Immature natural killer cell (primary cell): ENCODE measurements around the gene UNC13D. TPM values are rescaled to one million over a fixed set of nuclear protein-coding genes. Genes with fewer than 3 reads are reported as not detected.

Experiments
- DNase-seq, 3 donors: peaks; one replicate each; pipeline ENCODE4 v3.0.0; 2022; ENCODE audit warnings: mixed read lengths in 1 of 3
- H3K27ac Mint-ChIP-seq, 6 donors: one replicate each; pipeline ENCODE4 v1.8.0; 2020; ENCODE audit warnings: mixed read lengths in 6 of 6, mild to moderate bottlenecking in 5 of 6, inconsistent platforms in 4 of 6, moderate library complexity in 3 of 6
- H3K27me3 Mint-ChIP-seq, 3 donors: one replicate each; pipeline ENCODE4 v1.8.0; 2020 to 2021; ENCODE audit warnings: low read depth in 3 of 3, mild to moderate bottlenecking in 3 of 3, mixed read lengths in 3 of 3, moderate library complexity in 3 of 3, inconsistent platforms in 1 of 3
- H3K36me3 Mint-ChIP-seq, 3 donors: one replicate each; pipeline ENCODE4 v1.8.0; 2020; ENCODE audit warnings: mixed read lengths in 3 of 3, inconsistent platforms in 2 of 3, mild to moderate bottlenecking in 2 of 3
- H3K4me1 Mint-ChIP-seq, 2 donors: one replicate each; pipeline ENCODE4 v1.8.0; 2020; ENCODE audit warnings: inconsistent platforms in 2 of 2, mild to moderate bottlenecking in 2 of 2, mixed read lengths in 2 of 2, moderate library complexity in 1 of 2
- H3K4me3 Mint-ChIP-seq, 5 donors: one replicate each; pipeline ENCODE4 v1.8.0; 2020; ENCODE audit warnings: mild to moderate bottlenecking in 5 of 5, mixed read lengths in 5 of 5, inconsistent platforms in 3 of 5, moderate library complexity in 3 of 5
- H3K9me3 Mint-ChIP-seq, 6 donors: one replicate each; pipeline ENCODE4 v1.8.0; 2020; ENCODE audit warnings: mild to moderate bottlenecking in 6 of 6, mixed read lengths in 6 of 6, inconsistent platforms in 4 of 6, moderate library complexity in 3 of 6
- polyA plus RNA-seq, 3 donors: library from polyadenylated mRNA; unstranded; fragments of 300-500 nt; fragmentation: Illumina TruSeq; gene quantifications; one replicate each; pipeline ENCODE4 v1.2.3, GENCODE V29; 2021

UNC13D gene
- polyA plus RNA-seq, 3 donors from 2014 or later: 53.1 to 124 (median 57.5) TPM

DNA sequence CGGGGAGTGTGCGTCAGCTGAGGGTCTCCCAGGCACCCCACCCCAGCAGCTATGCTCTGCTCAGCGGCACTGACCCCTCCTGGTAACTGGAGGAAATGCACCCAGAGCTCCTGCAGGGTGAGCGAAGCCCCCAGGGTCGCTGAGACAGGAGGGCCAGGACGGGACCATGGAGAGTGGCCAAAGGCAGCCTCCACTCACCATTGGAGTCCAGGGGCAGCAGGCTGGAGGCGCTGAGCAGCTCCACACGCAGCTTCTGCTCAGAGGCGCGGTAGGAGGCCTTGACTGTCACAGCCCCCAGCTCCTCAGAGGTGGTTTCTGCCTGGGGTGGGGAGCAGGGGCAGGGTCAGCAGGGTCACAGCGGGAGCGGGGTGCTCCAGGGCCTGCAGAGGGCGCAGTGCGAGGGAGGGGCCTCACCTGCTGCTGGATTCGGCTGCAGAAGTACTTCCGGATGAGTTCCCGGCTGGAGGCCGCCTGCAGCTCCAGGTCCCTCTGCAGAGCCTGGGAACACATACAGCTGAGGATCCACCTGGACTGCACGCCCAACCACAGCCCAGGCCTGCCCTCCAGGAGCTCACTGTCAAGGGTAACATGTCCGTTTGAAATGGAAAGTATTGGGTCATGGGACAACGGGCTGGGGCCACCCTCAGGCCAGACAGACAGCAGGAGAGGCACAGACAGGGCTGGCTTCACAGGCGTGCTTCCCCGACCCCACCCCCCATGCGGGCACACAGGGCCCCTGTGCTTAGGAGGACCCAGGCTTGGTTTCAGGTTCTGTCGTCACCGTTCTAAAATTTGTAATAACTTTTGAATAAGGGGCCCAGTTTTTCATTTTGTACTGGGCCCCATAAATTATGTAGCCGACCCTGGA lies 13.8 kb downstream of the UNC13D start:
- H3K36me3 Mint-ChIP-seq: peaks cover 0 to 12% (median 9%) of the 10 kb centered on the region in 3 donors
- no peak overlapping the region for H3K4me3 Mint-ChIP-seq
- H3K27ac Mint-ChIP-seq: peak overlapping the region; percentile 73 to 99 (median 80)
- H3K9me3 Mint-ChIP-seq: no peaks in the 10 kb centered on the region
- H3K27me3 Mint-ChIP-seq: peaks cover 2 to 25% (median 7%) of the 10 kb centered on the region in 3 donors
- peaks cover 46 to 52% of the 10 kb centered on the region in 2 donors for H3K4me1 Mint-ChIP-seq
- DNase-seq: peak in 2 of 3 donors; percentile 26 to 28

DNA sequence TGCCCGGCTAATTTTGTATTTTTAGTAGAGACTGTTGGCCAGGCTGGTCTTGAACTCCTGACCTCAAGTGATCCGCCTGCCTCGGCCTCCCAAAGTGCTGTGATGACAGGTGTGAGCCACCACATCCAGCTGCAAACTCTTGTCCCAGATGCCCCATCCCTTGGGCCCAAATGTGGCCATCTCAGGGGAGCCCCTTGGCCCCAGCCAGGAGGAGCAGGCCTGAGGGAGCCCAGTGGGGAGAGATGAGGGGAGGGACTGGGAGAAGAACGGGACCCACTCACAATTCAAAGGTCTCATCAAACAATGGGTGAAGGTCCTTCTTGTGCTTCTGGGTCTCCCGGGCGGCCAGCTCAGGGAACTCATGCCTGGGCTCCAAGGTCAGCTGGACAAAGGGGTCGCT lies 14.5 kb downstream of the UNC13D start:
- DNase-seq: no peak
- Mint-ChIP-seq H3K27ac (peak overlapping the region; percentile 39 to 99 (median 76)), H3K36me3 (peaks cover 0 to 11% (median 7%) of the 10 kb centered on the region in 3 donors), H3K27me3 (peaks cover 2 to 27% (median 7%) of the 10 kb centered on the region in 3 donors), H3K9me3 (no peaks in the 10 kb centered on the region), H3K4me1 (peaks cover 44 to 49% of the 10 kb centered on the region in 2 donors), H3K4me3 (no peak overlapping the region)

DNA sequence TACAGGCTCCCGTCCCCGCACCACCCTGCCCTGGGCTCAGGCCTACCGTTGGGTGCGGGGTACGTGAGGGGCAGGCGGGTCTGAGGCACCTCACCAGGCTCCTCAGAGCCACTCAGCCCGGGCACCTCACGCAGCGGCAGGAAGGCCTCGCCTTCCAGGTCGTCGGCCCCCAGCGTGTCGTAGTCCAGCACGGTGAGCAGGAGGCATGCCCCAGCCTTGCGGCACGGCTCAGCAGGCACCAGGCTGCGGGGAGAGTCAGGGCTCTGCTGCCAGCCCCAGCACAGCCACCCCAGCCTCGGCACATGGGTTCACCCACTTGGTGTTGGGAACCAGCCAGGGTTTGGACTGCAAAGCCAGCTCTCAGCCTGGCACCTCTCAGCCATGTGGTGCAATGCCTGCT lies 15.5 kb downstream of the UNC13D start:
- no peak for DNase-seq
- Mint-ChIP-seq H3K9me3 (no peaks in the 10 kb centered on the region), H3K27ac (peak overlapping the region in 3 of 6 donors; percentile 64 to 99 (median 74)), H3K27me3 (peaks cover 2 to 27% (median 7%) of the 10 kb centered on the region in 3 donors), H3K4me3 (no peak overlapping the region), H3K4me1 (peaks cover 35 to 43% of the 10 kb centered on the region in 2 donors), H3K36me3 (peaks cover 0 to 8% (median 4%) of the 10 kb centered on the region in 3 donors)

DNA sequence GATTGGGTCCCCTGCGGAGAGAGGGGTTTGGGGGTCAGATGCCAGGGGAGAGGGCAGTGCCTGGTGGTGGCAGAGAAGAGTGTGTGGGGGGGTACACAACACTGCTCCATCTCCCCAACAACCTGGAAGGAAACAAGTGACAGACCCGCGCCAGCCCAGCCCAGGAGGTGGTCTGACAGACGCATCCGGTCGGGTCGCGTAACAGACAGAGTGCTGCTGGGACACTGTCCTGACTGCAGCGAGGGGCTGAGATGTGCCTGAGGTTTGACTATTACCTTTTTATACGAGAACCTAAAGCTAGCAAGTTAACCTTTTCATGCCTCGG lies 16.2 kb downstream of the UNC13D start:
- Mint-ChIP-seq H3K27me3 (peaks cover 0 to 26% (median 4%) of the 10 kb centered on the region in 3 donors), H3K36me3 (peaks cover 0 to 8% (median 4%) of the 10 kb centered on the region in 3 donors), H3K4me3 (peak overlapping the region; percentile 27 to 77 (median 64)), H3K27ac (peak overlapping the region; percentile 88 to 97 (median 94)), H3K4me1 (peaks cover 28 to 36% of the 10 kb centered on the region in 2 donors), H3K9me3 (no peaks in the 10 kb centered on the region)
- DNase-seq: no peak

DNA sequence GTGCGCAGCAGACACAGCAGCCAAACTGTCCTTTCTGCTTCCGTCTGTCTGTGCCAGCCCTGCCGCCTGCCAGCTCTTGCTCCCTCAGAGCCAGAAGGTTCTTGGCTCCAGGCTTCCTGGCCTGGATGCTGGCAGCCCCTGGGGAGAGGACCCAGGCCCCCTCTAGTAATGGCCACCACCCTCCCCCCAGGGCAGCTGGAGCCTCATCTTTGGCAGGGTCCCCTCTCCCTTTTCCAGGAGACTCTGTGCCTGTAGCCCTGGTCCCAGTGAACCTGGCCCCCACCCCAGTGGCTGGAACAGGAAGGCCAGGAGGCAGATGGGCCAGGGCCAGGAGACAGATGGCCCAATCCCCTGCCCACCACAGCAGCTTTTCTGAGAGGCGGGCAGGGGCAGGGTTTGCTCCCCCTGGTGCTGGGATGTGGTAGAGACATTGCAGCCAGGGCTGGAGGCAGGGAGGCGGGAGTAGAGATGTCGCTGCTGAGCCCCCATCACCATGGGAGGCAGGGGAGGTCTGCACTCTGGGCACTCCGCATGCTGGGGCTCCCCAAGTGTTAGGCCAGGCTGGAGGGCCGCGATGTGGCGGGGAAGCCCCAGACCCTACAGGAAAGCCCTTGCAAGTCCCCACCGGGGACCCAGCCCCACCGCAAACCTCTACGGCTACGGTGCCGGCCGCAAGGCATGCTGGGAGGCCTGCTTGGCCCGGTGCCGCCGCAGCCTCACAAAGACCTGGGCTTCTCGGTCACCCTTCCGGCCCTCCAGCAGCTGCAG lies 16.7 kb downstream of the UNC13D start:
- peaks cover 0 to 8% (median 4%) of the 10 kb centered on the region in 3 donors for H3K36me3 Mint-ChIP-seq
- peaks cover 22 to 32% of the 10 kb centered on the region in 2 donors for H3K4me1 Mint-ChIP-seq
- H3K27ac Mint-ChIP-seq: peak overlapping the region; percentile 88 to 97 (median 94)
- peaks cover 0 to 26% (median 4%) of the 10 kb centered on the region in 3 donors for H3K27me3 Mint-ChIP-seq
- H3K4me3 Mint-ChIP-seq: peak overlapping the region; percentile 45 to 77 (median 64)
- no peaks in the 10 kb centered on the region for H3K9me3 Mint-ChIP-seq
- DNase-seq: peak; percentile 81 to 84 (median 83)

DNA sequence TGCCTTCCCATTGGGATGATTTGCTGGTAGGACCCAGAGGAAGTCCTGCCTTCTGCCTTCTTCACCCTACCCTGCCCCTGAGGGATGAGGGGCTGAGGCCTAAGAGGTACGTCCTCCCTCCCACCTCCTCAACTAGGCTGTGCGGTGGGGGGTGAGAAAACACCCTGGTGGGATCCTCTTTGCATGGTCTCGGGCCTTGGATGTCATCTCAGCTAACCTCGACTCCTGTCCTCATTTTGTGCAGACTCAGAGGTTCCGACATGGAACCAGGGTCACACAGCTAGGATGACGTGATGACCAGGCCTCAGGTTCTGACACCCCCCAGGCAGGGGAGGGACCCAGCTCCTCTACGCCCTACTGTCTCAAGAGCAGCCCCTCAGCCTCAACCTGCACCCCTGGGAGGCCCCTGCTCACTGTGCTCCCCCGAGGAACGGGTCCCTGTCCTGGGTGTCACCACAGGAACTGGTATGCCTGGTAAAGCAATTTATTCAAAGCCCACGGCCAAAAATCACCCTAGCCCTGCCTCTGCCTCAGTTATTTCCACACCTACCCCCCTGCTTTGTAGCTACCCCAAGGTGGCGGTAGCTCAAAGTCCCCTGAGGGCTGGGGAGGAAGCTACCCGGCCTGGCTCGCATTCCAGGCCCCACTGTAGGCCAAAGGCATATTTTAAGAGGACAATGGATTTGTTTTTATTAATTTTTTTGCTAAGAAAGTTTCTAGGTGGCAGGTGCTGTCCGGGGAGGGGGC lies 17.5 kb downstream of the UNC13D start:
- no peaks in the 10 kb centered on the region for H3K9me3 Mint-ChIP-seq
- peaks cover 0 to 19% (median 0%) of the 10 kb centered on the region in 3 donors for H3K27me3 Mint-ChIP-seq
- peaks cover 0 to 3% (median 0%) of the 10 kb centered on the region in 3 donors for H3K36me3 Mint-ChIP-seq
- peak overlapping the region; percentile 62 to 95 (median 92) for H3K27ac Mint-ChIP-seq
- DNase-seq: peak in 1 of 3 donors; percentile 26
- H3K4me3 Mint-ChIP-seq: peak overlapping the region in 3 of 5 donors; percentile 12 to 49 (median 33)
- peaks cover 15 to 24% of the 10 kb centered on the region in 2 donors for H3K4me1 Mint-ChIP-seq

DNA sequence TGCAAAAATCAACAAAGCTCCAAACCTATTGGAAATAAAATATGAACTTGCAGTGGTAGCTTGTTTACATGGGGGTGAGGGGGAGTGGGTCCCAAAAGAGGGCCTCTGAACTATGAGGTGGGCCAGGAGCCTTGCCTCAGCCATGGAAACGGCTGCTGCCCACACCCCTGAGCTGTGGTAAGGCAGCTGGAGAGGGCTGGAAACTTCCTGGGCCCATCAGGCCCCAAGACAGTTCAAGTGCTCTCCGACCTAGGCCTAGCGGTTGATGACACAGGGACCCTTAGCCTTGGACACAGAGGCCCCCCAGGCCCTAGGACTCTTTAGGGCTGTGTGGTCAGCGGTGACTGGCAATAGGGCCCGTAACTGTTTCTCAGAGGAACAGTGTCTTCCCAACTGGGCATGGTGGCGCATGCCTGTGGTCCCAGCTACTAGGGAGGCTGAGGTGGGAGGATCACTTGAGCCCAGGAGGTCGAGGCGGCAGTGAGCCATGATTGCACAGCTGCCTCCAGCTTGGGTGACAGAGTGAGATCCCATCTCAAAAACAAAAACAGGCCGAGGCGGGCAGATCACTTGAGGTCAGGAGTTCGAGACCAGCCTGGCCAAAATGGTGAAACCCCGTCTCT lies 18.3 kb downstream of the UNC13D start:
- Mint-ChIP-seq H3K9me3 (no peaks in the 10 kb centered on the region), H3K4me3 (no peak overlapping the region), H3K4me1 (peaks cover 20 to 23% of the 10 kb centered on the region in 2 donors), H3K27me3 (peaks cover 2 to 19% (median 3%) of the 10 kb centered on the region in 3 donors), H3K36me3 (peaks cover 0 to 5% (median 0%) of the 10 kb centered on the region in 3 donors), H3K27ac (peak overlapping the region; percentile 39 to 92 (median 60))
- DNase-seq: no peak

DNA sequence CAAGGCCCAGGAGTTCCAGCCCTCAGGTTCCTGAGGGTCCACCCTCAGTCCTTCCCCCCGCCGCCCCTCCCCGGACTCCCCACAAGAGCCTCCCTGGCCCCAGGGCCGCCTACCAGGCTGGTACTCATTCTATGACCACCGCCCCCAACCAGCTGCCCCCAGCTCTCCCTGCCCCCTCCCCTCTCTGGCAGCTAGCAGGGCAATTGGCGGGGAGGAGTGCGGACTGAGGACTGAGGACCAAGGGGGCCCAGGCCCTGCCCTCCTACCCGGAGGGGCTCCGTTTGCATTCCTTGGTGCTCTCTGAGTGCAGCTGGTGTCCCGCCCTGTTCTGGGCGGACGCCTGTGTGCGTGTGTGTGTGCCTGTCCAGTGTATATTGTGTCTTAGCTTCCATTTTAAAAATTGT lies 19.1 kb downstream of the UNC13D start:
- Mint-ChIP-seq H3K9me3 (no peaks in the 10 kb centered on the region), H3K27me3 (peaks cover 3 to 19% (median 4%) of the 10 kb centered on the region in 3 donors), H3K27ac (peak overlapping the region in 5 of 6 donors; percentile 39 to 92 (median 59)), H3K4me1 (peaks cover 20 to 21% of the 10 kb centered on the region in 2 donors), H3K36me3 (peaks cover 0 to 4% (median 0%) of the 10 kb centered on the region in 3 donors), H3K4me3 (no peak overlapping the region)
- no peak for DNase-seq

DNA sequence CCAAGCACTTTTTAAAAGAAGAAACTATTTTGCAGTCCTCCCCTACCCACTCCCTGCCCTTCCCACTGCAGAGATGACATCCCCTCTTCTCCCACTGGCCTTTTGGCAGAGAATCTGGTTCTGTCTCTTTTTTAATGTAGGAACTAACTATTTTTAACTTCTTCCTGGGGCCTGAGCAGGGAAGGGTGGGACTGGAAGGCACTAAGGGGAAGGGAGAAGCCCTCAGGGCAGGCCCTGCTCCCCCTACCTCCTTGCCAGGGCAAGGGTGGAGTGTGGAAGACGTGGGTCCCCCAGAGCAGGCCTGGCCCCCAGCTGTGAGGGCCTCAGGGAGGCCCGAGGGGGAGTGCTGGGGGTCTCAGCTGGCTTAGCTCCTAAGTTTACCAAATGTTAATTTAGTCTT lies 19.5 kb downstream of the UNC13D start:
- no peaks in the 10 kb centered on the region for H3K9me3 Mint-ChIP-seq
- no peak overlapping the region for H3K4me3 Mint-ChIP-seq
- peaks cover 18 to 20% of the 10 kb centered on the region in 2 donors for H3K4me1 Mint-ChIP-seq
- peak overlapping the region in 5 of 6 donors; percentile 14 to 42 (median 36) for H3K27ac Mint-ChIP-seq
- H3K27me3 Mint-ChIP-seq: peaks cover 3 to 17% (median 4%) of the 10 kb centered on the region in 3 donors
- no peak for DNase-seq
- H3K36me3 Mint-ChIP-seq: peaks cover 0 to 4% (median 0%) of the 10 kb centered on the region in 3 donors

DNA sequence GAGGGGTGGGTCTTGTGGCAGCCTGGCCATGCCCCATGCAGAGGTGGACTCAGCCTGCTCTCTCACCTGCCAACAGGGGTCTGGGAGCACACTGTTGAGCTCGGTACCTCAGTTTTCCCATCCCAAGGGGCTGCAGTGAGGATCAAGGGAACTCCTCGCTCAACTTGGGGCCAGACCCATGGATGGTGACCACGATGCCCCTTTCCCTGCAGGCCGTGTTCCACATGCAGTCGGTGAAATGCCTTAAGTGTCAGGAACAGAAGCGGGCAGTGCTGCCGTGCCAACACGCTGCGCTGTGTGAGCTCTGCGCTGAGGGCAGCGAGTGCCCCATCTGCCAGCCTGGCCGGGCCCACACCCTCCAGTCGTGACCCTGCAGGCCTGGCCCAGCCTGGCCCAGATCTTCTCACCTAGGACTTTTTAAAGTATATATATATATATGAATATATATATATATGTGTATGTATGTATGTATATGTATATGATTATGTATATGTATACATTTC lies 20.1 kb downstream of the UNC13D start:
- H3K4me3 Mint-ChIP-seq: no peak overlapping the region
- no peak for DNase-seq
- peaks cover 3 to 17% (median 4%) of the 10 kb centered on the region in 3 donors for H3K27me3 Mint-ChIP-seq
- H3K36me3 Mint-ChIP-seq: peaks cover 4 to 8% (median 4%) of the 10 kb centered on the region in 3 donors
- peaks cover 17 to 20% of the 10 kb centered on the region in 2 donors for H3K4me1 Mint-ChIP-seq
- H3K27ac Mint-ChIP-seq: peak overlapping the region in 2 of 6 donors; percentile 34 to 42
- no peaks in the 10 kb centered on the region for H3K9me3 Mint-ChIP-seq

DNA sequence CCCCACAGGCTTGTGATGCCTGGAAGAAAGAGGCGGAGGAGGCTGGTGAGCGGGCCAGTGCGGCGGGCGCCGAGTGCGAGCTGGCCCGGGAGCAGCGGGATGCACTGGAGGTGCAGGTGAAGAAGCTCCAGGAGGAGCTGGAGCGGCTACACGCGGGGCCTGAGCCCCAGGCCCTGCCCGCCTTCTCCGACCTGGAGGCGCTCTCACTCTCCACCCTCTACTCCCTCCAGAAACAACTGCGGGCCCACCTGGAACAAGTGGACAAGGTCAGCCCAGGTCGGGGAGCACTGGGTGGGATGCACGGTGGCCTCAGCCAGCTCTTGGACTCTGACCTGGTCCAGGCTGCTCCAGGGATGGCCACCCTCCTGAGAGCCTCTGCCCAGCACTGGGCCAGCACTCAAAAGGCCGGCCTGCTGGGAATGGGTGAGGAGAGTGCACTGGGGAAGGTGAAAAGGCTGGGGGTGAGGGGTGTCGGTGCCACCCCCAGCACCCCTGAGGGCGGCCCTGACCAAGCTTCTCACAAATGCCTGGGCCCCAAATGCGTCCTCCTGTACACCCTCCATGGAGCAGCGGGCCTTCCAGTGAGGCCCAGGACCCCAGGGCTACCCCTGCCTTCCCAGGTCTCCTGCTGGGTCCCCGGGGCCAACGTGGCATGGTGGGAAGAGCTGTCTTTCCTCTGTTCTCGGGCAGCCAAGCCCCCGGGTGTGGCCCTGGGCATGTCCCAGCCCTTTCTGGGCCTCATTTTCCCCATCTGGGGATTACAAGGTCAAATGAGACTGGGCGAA lies 20.8 kb downstream of the UNC13D start:
- Mint-ChIP-seq H3K27ac (no peak overlapping the region), H3K27me3 (peaks cover 3 to 17% (median 4%) of the 10 kb centered on the region in 3 donors), H3K4me3 (no peak overlapping the region), H3K9me3 (no peaks in the 10 kb centered on the region), H3K36me3 (peaks cover 6 to 15% (median 10%) of the 10 kb centered on the region in 3 donors), H3K4me1 (peaks cover 17 to 19% of the 10 kb centered on the region in 2 donors)
- DNase-seq: no peak

DNA sequence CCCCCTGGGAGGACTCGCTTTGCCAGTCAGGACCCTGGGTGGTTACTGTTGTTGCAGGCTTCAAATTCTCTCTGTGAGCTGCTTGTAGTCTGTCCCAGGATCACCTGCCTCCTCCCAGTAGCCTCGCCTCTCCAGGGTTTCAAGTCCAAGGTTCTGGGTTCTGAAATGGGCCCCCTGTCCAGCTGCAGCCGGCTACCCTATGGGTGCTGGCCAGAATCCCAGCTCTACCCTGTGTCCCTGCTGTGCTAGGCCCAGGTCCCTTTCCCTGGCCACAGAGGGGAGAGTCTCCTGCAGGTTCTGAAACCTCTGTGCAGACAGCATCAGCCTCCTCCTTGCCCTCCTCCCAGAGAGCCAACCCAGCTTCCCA lies 21.4 kb downstream of the UNC13D start:
- H3K27me3 Mint-ChIP-seq: peaks cover 3 to 12% (median 4%) of the 10 kb centered on the region in 3 donors
- H3K36me3 Mint-ChIP-seq: peaks cover 6 to 15% (median 10%) of the 10 kb centered on the region in 3 donors
- no peaks in the 10 kb centered on the region for H3K9me3 Mint-ChIP-seq
- H3K4me1 Mint-ChIP-seq: peaks cover 11 to 13% of the 10 kb centered on the region in 2 donors
- no peak for DNase-seq
- H3K4me3 Mint-ChIP-seq: no peak overlapping the region
- H3K27ac Mint-ChIP-seq: no peak overlapping the region
